Kidney epithelial cell (primary cell): ENCODE data around the gene PODN. TPM values are rescaled to one million over a fixed set of nuclear protein-coding genes. Genes with fewer than 3 reads are reported as not detected.

ENCODE experiments used
- DNase-seq: peaks from one replicate; pipeline ENCODE4 v3.0.0-alpha.2; 2010; ENCODE audit warnings: low read depth
- H3K27me3 ChIP-seq: 2 replicates; pipeline ENCODE4 v1.6.0; 2011; ENCODE audit warnings: low read length; ENCODE audit not compliant: control insufficient read depth, insufficient read depth
- H3K36me3 ChIP-seq: 2 replicates; pipeline ENCODE4 v1.5.1; 2011; ENCODE audit warnings: low read length; ENCODE audit not compliant: control insufficient read depth, insufficient read depth
- H3K4me3 ChIP-seq: 2 replicates; pipeline ENCODE4 v1.5.1; 2011; ENCODE audit warnings: low read depth, mild to moderate bottlenecking, control low read depth, low read length
- total RNA-seq: library from RNA; depleted of rRNA; stranded (reverse); fragments of >200 nt; gene quantifications from 2 replicates; pipeline ENCODE4 v1.2.3, GENCODE V29; 2015
- TF ChIP-seq, protein P1 (sequence below): IDR thresholded peaks from 2 replicates; pipeline ENCODE4 v1.5.1; 2011; ENCODE audit warnings: mild to moderate bottlenecking, moderate library complexity, low read length, control low read depth, inconsistent platforms; ENCODE audit not compliant: insufficient read depth, poor library complexity, severe bottlenecking

Gene PODN
- total RNA-seq, 1 donor from 2014 or later = not detected

DNA sequence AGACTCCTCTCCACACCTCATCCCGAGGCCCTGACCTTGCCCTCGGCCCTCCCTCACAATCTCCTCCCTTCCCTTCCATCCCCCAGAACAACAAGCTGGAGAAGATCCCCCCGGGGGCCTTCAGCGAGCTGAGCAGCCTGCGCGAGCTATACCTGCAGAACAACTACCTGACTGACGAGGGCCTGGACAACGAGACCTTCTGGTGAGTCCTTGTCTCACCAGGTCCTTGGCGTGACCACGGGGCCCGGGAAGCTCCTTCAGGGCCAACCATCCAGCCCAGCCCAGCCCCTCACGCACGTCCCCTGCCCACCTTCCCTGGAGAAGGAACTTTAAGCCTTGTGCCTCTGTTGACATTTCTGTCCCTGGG, 15.6 kb downstream of the PODN start:
- Histone ChIP-seq H3K27me3 (no peaks in the 10 kb centered on the region), H3K4me3 (no peak overlapping the region), H3K36me3 (no peaks in the 10 kb centered on the region)
- no peak for DNase-seq
- TF ChIP-seq, protein P1, sequence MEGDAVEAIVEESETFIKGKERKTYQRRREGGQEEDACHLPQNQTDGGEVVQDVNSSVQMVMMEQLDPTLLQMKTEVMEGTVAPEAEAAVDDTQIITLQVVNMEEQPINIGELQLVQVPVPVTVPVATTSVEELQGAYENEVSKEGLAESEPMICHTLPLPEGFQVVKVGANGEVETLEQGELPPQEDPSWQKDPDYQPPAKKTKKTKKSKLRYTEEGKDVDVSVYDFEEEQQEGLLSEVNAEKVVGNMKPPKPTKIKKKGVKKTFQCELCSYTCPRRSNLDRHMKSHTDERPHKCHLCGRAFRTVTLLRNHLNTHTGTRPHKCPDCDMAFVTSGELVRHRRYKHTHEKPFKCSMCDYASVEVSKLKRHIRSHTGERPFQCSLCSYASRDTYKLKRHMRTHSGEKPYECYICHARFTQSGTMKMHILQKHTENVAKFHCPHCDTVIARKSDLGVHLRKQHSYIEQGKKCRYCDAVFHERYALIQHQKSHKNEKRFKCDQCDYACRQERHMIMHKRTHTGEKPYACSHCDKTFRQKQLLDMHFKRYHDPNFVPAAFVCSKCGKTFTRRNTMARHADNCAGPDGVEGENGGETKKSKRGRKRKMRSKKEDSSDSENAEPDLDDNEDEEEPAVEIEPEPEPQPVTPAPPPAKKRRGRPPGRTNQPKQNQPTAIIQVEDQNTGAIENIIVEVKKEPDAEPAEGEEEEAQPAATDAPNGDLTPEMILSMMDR = no peak

DNA sequence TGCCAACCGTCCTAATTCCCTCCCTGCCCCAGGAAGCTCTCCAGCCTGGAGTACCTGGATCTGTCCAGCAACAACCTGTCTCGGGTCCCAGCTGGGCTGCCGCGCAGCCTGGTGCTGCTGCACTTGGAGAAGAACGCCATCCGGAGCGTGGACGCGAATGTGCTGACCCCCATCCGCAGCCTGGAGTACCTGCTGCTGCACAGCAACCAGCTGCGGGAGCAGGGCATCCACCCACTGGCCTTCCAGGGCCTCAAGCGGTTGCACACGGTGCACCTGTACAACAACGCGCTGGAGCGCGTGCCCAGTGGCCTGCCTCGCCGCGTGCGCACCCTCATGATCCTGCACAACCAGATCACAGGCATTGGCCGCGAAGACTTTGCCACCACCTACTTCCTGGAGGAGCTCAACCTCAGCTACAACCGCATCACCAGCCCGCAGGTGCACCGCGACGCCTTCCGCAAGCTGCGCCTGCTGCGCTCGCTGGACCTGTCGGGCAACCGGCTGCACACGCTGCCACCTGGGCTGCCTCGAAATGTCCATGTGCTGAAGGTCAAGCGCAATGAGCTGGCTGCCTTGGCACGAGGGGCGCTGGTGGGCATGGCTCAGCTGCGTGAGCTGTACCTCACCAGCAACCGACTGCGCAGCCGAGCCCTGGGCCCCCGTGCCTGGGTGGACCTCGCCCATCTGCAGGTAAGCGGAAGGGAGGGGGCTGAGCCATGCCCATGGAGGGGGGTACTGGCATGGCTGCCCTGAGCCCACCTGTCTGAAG, 16.5 kb downstream of the PODN start:
- H3K36me3 ChIP-seq = no peaks in the 10 kb centered on the region
- H3K4me3 ChIP-seq = no peak overlapping the region
- no peak for DNase-seq
- TF ChIP-seq, protein P1 = no peak
- no peaks in the 10 kb centered on the region for H3K27me3 ChIP-seq

DNA sequence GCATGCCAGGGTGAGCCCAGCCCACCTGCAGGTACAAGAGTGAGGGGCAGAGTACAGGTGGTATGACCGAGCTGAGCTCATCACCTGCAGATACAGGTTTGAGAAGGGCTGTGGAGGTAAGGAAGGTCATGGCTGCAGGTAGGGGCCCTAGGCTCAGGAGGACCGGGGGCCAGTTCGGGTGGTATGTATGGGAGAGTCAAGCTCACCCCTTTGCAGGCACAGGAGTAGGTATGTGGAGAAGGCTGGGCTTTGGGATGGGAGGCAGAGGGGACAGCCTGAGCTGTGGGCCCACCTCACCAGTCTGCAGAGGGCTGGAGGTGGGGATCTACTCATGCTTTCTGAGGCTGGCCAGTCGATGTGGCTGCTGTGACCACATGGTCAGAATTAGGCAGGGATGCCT, 17.2 kb downstream of the PODN start:
- Histone ChIP-seq H3K27me3 (no peaks in the 10 kb centered on the region), H3K36me3 (no peaks in the 10 kb centered on the region), H3K4me3 (no peak overlapping the region)
- no peak for DNase-seq
- TF ChIP-seq, protein P1 = no peak

DNA sequence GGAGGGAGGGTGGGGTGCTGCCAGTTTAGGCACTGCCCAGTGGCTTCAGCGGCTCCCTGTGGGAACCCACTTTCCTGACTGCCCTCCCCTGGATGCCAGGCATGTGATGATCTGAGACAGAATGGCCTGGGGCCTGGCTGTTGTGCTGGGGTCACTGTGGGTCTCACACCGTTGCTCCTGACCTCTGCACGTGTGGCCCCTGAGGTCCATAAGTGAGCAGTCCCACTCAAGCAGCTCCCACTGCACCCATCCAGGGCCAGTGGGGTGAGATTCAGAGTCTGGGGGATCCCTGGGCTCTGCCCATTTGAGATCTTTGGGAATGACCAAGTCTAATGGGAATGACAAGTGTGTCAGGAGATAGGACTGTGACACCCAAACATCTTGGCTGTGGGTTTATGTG, 18.0 kb downstream of the PODN start:
- TF ChIP-seq, protein P1 = no peak
- no peak for DNase-seq
- no peaks in the 10 kb centered on the region for H3K36me3 ChIP-seq
- no peaks in the 10 kb centered on the region for H3K27me3 ChIP-seq
- H3K4me3 ChIP-seq = no peak overlapping the region

DNA sequence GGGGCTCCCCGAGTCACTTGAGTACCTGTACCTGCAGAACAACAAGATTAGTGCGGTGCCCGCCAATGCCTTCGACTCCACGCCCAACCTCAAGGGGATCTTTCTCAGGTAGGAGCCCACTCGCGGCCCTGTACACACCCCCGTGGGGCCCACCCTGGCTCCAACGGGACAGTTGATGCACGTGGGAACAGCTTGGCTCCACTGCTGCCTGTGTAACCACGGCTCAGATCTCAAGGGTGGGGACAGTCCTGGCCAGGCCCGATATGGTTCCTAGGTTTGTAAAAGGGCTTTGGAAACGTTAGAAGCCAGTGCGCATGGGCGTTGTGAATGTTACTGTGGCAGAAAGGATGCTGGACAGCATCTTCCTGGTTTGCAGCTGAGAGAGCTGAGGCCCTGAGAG, 18.8 kb downstream of the PODN start:
- no peak overlapping the region for H3K4me3 ChIP-seq
- TF ChIP-seq, protein P1 = no peak
- no peaks in the 10 kb centered on the region for H3K27me3 ChIP-seq
- no peak for DNase-seq
- H3K36me3 ChIP-seq = no peaks in the 10 kb centered on the region
